Measurements from ENCODE around the gene RWDD4. TPM values are rescaled to one million over a fixed set of nuclear protein-coding genes. Genes with fewer than 3 reads are reported as not detected.

Gene RWDD4
- total RNA-seq, 1 donor from 2014 or later = 19.4 TPM

- no peaks in the 10 kb centered on the region for H3K4me1 ChIP-seq (ENCODE audit: insufficient read depth, low read length)
- H3K27me3 Mint-ChIP-seq (ENCODE audit: low read depth, unreplicated experiment) = no peaks in the 10 kb centered on the region
- DNase-seq (ENCODE audit: low read depth) (no peak), FAIRE-seq (no peak)
- TF ChIP-seq CTCF (IDR thresholded peaks at IDR 0.05; ENCODE audit: insufficient read depth, low read depth, low read length) (no peak), EZH2 (IDR thresholded peaks at IDR 0.05; ENCODE audit: insufficient read depth, low read length) (no peak)
- H3K27ac ChIP-seq (ENCODE audit: low read depth, low read length) = no peak overlapping the region
- no peaks in the 10 kb centered on the region for H4K20me1 ChIP-seq (ENCODE audit: insufficient read depth, low read length)
- no peak overlapping the region for H3K4me2 ChIP-seq (ENCODE audit: low read length)
- no peak overlapping the region for H3K4me3 ChIP-seq (ENCODE audit: insufficient read depth, low read depth, low read length)
- H3K9me3 Mint-ChIP-seq (ENCODE audit: unreplicated experiment) = peaks cover 2% of the 10 kb centered on the region
- no peaks in the 10 kb centered on the region for H3K9me3 ChIP-seq (ENCODE audit: insufficient read depth, low read depth, low read length)
- H3K4me3 Mint-ChIP-seq (ENCODE audit: unreplicated experiment) = no peak overlapping the region
- H3K4me1 Mint-ChIP-seq (ENCODE audit: low read depth, unreplicated experiment) = no peaks in the 10 kb centered on the region
- no peak overlapping the region for H2AFZ ChIP-seq (ENCODE audit: low read depth, low read length)
- H3K79me2 ChIP-seq (ENCODE audit: insufficient read depth, low read length) = no peaks in the 10 kb centered on the region
- no peaks in the 10 kb centered on the region for H3K36me3 ChIP-seq (ENCODE audit: insufficient read depth, low read length)
- H3K36me3 Mint-ChIP-seq (ENCODE audit: low read depth, unreplicated experiment) = no peaks in the 10 kb centered on the region
- H3K27ac Mint-ChIP-seq (ENCODE audit: unreplicated experiment) = no peak overlapping the region
- no peaks in the 10 kb centered on the region for H3K27me3 ChIP-seq (ENCODE audit: insufficient read depth, low read length)
- no peak overlapping the region for H3K9ac ChIP-seq (ENCODE audit: low read length)
Observed at GRCh38 chr4:183601381-183601780, 57.6 kb downstream of the RWDD4 start.

- Histone ChIP-seq H2AFZ (ENCODE audit: low read depth, low read length) (no peak overlapping the region), H4K20me1 (ENCODE audit: insufficient read depth, low read length) (no peaks in the 10 kb centered on the region), H3K4me3 (ENCODE audit: insufficient read depth, low read depth, low read length) (no peak overlapping the region), H3K27ac (ENCODE audit: low read depth, low read length) (no peak overlapping the region), H3K36me3 (ENCODE audit: insufficient read depth, low read length) (no peaks in the 10 kb centered on the region), H3K79me2 (ENCODE audit: insufficient read depth, low read length) (no peaks in the 10 kb centered on the region), H3K4me1 (ENCODE audit: insufficient read depth, low read length) (no peaks in the 10 kb centered on the region), H3K4me2 (ENCODE audit: low read length) (no peak overlapping the region), H3K9me3 (ENCODE audit: insufficient read depth, low read depth, low read length) (no peaks in the 10 kb centered on the region), H3K9ac (ENCODE audit: low read length) (no peak overlapping the region), H3K27me3 (ENCODE audit: insufficient read depth, low read length) (no peaks in the 10 kb centered on the region)
- Mint-ChIP-seq H3K4me1 (ENCODE audit: low read depth, unreplicated experiment) (no peaks in the 10 kb centered on the region), H3K36me3 (ENCODE audit: low read depth, unreplicated experiment) (no peaks in the 10 kb centered on the region), H3K27ac (ENCODE audit: unreplicated experiment) (no peak overlapping the region), H3K27me3 (ENCODE audit: low read depth, unreplicated experiment) (no peaks in the 10 kb centered on the region), H3K9me3 (ENCODE audit: unreplicated experiment) (peaks cover 2% of the 10 kb centered on the region), H3K4me3 (ENCODE audit: unreplicated experiment) (no peak overlapping the region)
- FAIRE-seq = no peak
- DNase-seq (ENCODE audit: low read depth) = no peak
- peak; percentile 35 for TF ChIP-seq CTCF (IDR thresholded peaks at IDR 0.05; ENCODE audit: insufficient read depth, low read depth, low read length)
- TF ChIP-seq EZH2 (IDR thresholded peaks at IDR 0.05; ENCODE audit: insufficient read depth, low read length) = no peak
Observed at GRCh38 chr4:183600189-183600685, 58.7 kb downstream of the RWDD4 start.

GRCh38 chr4:183599690-183600089 lies 59.3 kb downstream of the RWDD4 start:
- Histone ChIP-seq H3K27ac (ENCODE audit: low read depth, low read length) (no peak overlapping the region), H2AFZ (ENCODE audit: low read depth, low read length) (no peak overlapping the region), H3K9ac (ENCODE audit: low read length) (no peak overlapping the region), H3K27me3 (ENCODE audit: insufficient read depth, low read length) (no peaks in the 10 kb centered on the region), H3K79me2 (ENCODE audit: insufficient read depth, low read length) (no peaks in the 10 kb centered on the region), H3K36me3 (ENCODE audit: insufficient read depth, low read length) (no peaks in the 10 kb centered on the region), H4K20me1 (ENCODE audit: insufficient read depth, low read length) (no peaks in the 10 kb centered on the region), H3K4me2 (ENCODE audit: low read length) (no peak overlapping the region), H3K9me3 (ENCODE audit: insufficient read depth, low read depth, low read length) (no peaks in the 10 kb centered on the region), H3K4me1 (ENCODE audit: insufficient read depth, low read length) (no peaks in the 10 kb centered on the region), H3K4me3 (ENCODE audit: insufficient read depth, low read depth, low read length) (no peak overlapping the region)
- FAIRE-seq (no peak), DNase-seq (ENCODE audit: low read depth) (no peak)
- Mint-ChIP-seq H3K4me1 (ENCODE audit: low read depth, unreplicated experiment) (no peaks in the 10 kb centered on the region), H3K27ac (ENCODE audit: unreplicated experiment) (no peak overlapping the region), H3K4me3 (ENCODE audit: unreplicated experiment) (no peak overlapping the region), H3K36me3 (ENCODE audit: low read depth, unreplicated experiment) (no peaks in the 10 kb centered on the region), H3K9me3 (ENCODE audit: unreplicated experiment) (peaks cover 2% of the 10 kb centered on the region), H3K27me3 (ENCODE audit: low read depth, unreplicated experiment) (no peaks in the 10 kb centered on the region)
- TF ChIP-seq CTCF (IDR thresholded peaks at IDR 0.05; ENCODE audit: insufficient read depth, low read depth, low read length) (no peak), EZH2 (IDR thresholded peaks at IDR 0.05; ENCODE audit: insufficient read depth, low read length) (no peak)
